ENCODE measurements around the gene CEACAM1. TPM values are rescaled to one million over a fixed set of nuclear protein-coding genes. Genes with fewer than 3 reads are reported as not detected.

CEACAM1 gene
- total and polyA plus RNA-seq, 2 of the 13 experiments (the other 11 are each of a cell fraction or from before 2014, with no cell fraction given): 13.5 to 332 TPM

- no TSS peak for BruUV-seq (replicated peaks)
- FAIRE-seq: no peak
- intact Hi-C loops (cut with micrococcal nuclease; ENCODE audit: unreplicated experiment): no loop called here
- no peaks in the 10 kb centered on the region for H4K20me1 ChIP-seq (ENCODE audit: insufficient read depth, low read length)
- TF ChIP-seq FOSL2 (CRISPR knock-in tag; IDR thresholded peaks at IDR 0.05): 0 out of 2 replicates have a peak, but pooled peaks have one; percentile 40
- no peak for TF ChIP-seq ZNF720 (CRISPR knock-in tag; IDR thresholded peaks at IDR 0.05)
- no peaks in the 10 kb centered on the region for H3K9me3 ChIP-seq (ENCODE audit: low read length)
- H3K27me3 ChIP-seq (ENCODE audit: control insufficient read depth in 1 of 2, insufficient read depth in 2 of 2, low read length in 2 of 2): no peaks in the 10 kb centered on the region
- peak overlapping the region; percentile 3 for H2AFZ ChIP-seq (ENCODE audit: low read length)
- no peak overlapping the region for H3K27ac ChIP-seq (ENCODE audit: extremely low read length, insufficient read depth, low read length)
- no peak overlapping the region for H3K4me3 ChIP-seq (replicated peaks in 1 of 3; ENCODE audit: insufficient read depth in 1 of 3, low read depth in 2 of 3, low read length in 3 of 3)
- ATAC-seq: no peak
- DNase-seq (ENCODE audit: low spot score): no peak
- ChIA-PET CTCF (ENCODE audit: low intra/inter-chr PET ratio, low total read pairs) (no interaction called here), POLR2A (interaction anchor here (1.0 to 1.5 kb wide), 2 partner anchors 13 to 23 kb away, joined by 3 to 4 read pairs; no protein-coding TSS in a partner anchor)
- in situ Hi-C loops (cut with HindIII; ENCODE audit: extremely low pct_ligation_motif_present, low pct_unique_long_range_greater_than_20kb): no loop called here
- H3K36me3 ChIP-seq (replicated peaks in 1 of 2; ENCODE audit: control insufficient read depth in 1 of 2, insufficient read depth in 2 of 2, low read length in 2 of 2): no peaks in the 10 kb centered on the region
- H3K4me1 ChIP-seq (ENCODE audit: insufficient read depth, low read length): peaks cover 72% of the 10 kb centered on the region
- 91% methylated on average over 3 of the region's 3 CpGs for WGBS (ENCODE audit: low lambda C conversion rate)
- H3K4me2 ChIP-seq (ENCODE audit: low read depth, low read length): no peak overlapping the region
- no peak overlapping the region for H3K9ac ChIP-seq (ENCODE audit: insufficient read depth, low read depth, low read length)
- no peaks in the 10 kb centered on the region for H3K79me2 ChIP-seq (ENCODE audit: insufficient read depth, low read length)
These were observed 59.9 kb downstream of the CEACAM1 start for GRCh38 chr19:42468273-42468796.

DNA sequence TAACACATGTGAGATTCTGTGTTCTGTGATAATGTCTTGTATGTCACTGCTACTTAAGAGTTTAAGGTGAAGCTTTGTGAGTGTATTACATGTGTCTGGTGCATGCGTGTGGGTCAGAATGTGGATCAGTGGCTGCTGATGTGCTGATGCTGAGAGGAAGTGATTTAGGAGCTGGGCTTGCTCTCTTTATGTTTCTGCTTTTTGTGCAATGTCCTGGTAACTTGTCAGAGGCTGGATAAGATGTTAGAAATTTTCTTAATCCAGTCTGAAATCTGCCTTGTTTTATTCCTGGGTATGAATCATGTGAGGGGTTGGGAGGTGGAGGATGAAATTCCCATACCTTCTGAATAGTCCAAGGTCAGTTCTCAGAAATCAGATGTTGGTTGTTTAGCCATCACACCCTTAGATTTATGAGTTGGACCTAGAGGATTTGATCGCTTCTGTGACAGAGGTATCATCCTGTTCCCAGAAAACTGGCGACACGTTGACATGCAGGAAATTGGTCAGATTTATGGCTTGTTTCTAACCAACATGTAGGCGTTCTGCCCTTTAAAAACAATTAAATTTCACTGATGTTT lies 61.0 kb downstream of the CEACAM1 start:
- BruUV-seq (replicated peaks): no TSS peak
- in situ Hi-C loops (cut with HindIII; ENCODE audit: extremely low pct_ligation_motif_present, low pct_unique_long_range_greater_than_20kb): no loop called here
- no peak for TF ChIP-seq MXI1 (IDR thresholded peaks at IDR 0.05; ENCODE audit: borderline replicate concordance, low read depth, low read length)
- no peak for TF ChIP-seq ZNF281 (CRISPR knock-in tag; IDR thresholded peaks at IDR 0.05; ENCODE audit: borderline replicate concordance)
- TF ChIP-seq ZNF234 (CRISPR knock-in tag; conservative IDR thresholded peaks at IDR 0.05): no peak
- TF ChIP-seq NFKB2 (CRISPR knock-in tag; IDR thresholded peaks at IDR 0.05; ENCODE audit: borderline replicate concordance): no peak
- no peak for TF ChIP-seq HIVEP1 (CRISPR knock-in tag; IDR thresholded peaks at IDR 0.05)
- TF ChIP-seq ZNF644 (CRISPR knock-in tag; IDR thresholded peaks at IDR 0.05; ENCODE audit: low read depth): no peak
- no peak overlapping the region for H3K4me3 ChIP-seq (replicated peaks in 1 of 3; ENCODE audit: insufficient read depth in 1 of 3, low read depth in 2 of 3, low read length in 3 of 3)
- no peak overlapping the region for H3K27ac ChIP-seq (ENCODE audit: extremely low read length, insufficient read depth, low read length)
- no peak overlapping the region for H3K4me2 ChIP-seq (ENCODE audit: low read depth, low read length)
- no peaks in the 10 kb centered on the region for H3K79me2 ChIP-seq (ENCODE audit: insufficient read depth, low read length)
- no peak overlapping the region for H2AFZ ChIP-seq (ENCODE audit: low read length)
- peaks cover 73% of the 10 kb centered on the region for H3K4me1 ChIP-seq (ENCODE audit: insufficient read depth, low read length)
- WGBS (ENCODE audit: low lambda C conversion rate): 91% methylated on average over 5 of the region's 5 CpGs
- H3K9me3 ChIP-seq (ENCODE audit: low read length): no peaks in the 10 kb centered on the region
- FAIRE-seq (peak; percentile 18), DNase-seq (ENCODE audit: low spot score) (no peak), ATAC-seq (no peak)
- H3K27me3 ChIP-seq (ENCODE audit: control insufficient read depth in 1 of 2, insufficient read depth in 2 of 2, low read length in 2 of 2): no peaks in the 10 kb centered on the region
- CTCF ChIA-PET (ENCODE audit: low intra/inter-chr PET ratio, low total read pairs): no interaction called here
- H4K20me1 ChIP-seq (ENCODE audit: insufficient read depth, low read length): no peaks in the 10 kb centered on the region
- no peak overlapping the region for H3K9ac ChIP-seq (ENCODE audit: insufficient read depth, low read depth, low read length)
- POLR2A ChIA-PET: interaction anchor here (1.2 to 2.2 kb wide), 4 partner anchors 12 to 60 kb away, joined by 3 to 11 read pairs (median 7); partner anchors contain the start of gene CEACAM1
- intact Hi-C loops (cut with micrococcal nuclease; ENCODE audit: unreplicated experiment): no loop called here
- no peaks in the 10 kb centered on the region for H3K36me3 ChIP-seq (replicated peaks in 1 of 2; ENCODE audit: control insufficient read depth in 1 of 2, insufficient read depth in 2 of 2, low read length in 2 of 2)

Data from HepG2 (cell line).